Loucy (cell line): Measurements from ENCODE around the gene SUN1.
A peak's percentile ranks its signal among the peaks of the same experiment; 100 is the strongest.

Source experiments
- H2AFZ ChIP-seq: fragments of 200-600 bp; sonication (generic); 2 replicates; pipeline ENCODE4 v1.6.0; 2016; ENCODE audit warnings: antibody characterized with exemption, mild to moderate bottlenecking, low read length, moderate library complexity
- H3F3A ChIP-seq: fragments of 200-600 bp; 2 replicates; pipeline ENCODE4 v1.6.0; 2016; ENCODE audit warnings: antibody characterized with exemption, low read depth, mild to moderate bottlenecking
- H3K27me3 ChIP-seq: fragments of 200-600 bp; sonication (generic); 2 replicates; pipeline ENCODE4 v1.6.1; 2014; ENCODE audit warnings: low read length, mild to moderate bottlenecking; ENCODE audit not compliant: insufficient read depth, poor library complexity, severe bottlenecking
- H3K36me3 ChIP-seq: fragments of 200-600 bp; sonication (generic); 2 replicates; pipeline ENCODE4 v1.6.1; 2016; ENCODE audit warnings: low read length; ENCODE audit not compliant: insufficient read depth
- H3K4me1 ChIP-seq: fragments of 200-600 bp; sonication (generic); 2 replicates; pipeline ENCODE4 v1.5.1; 2014; ENCODE audit warnings: low read length, mild to moderate bottlenecking; ENCODE audit not compliant: insufficient read depth, poor library complexity, severe bottlenecking
- H3K4me2 ChIP-seq: fragments of 200-600 bp; sonication (generic); 2 replicates; pipeline ENCODE4 v1.6.0; 2014; ENCODE audit warnings: antibody characterized with exemption, low read length, low read depth, mild to moderate bottlenecking; ENCODE audit not compliant: poor library complexity, severe bottlenecking
- H3K4me3 ChIP-seq: fragments of 200-600 bp; sonication (generic); 2 replicates; pipeline ENCODE4 v1.5.1; 2014; ENCODE audit warnings: low read length, mild to moderate bottlenecking, mixed read lengths; ENCODE audit not compliant: poor library complexity, severe bottlenecking
- H3K79me2 ChIP-seq: fragments of 200-600 bp; sonication (generic); 2 replicates; pipeline ENCODE4 v1.6.1; 2014; ENCODE audit warnings: low read length; ENCODE audit not compliant: insufficient read depth
- H3K9ac ChIP-seq: fragments of 200-600 bp; sonication (generic); 2 replicates; pipeline ENCODE4 v1.6.0; 2014; ENCODE audit warnings: mild to moderate bottlenecking, low read depth, low read length, moderate library complexity; ENCODE audit not compliant: poor library complexity, severe bottlenecking
- H3K9me2 ChIP-seq: fragments of 200-600 bp; sonication (generic); replicated peaks from 2 replicates; pipeline ENCODE4 v1.6.1; 2016; ENCODE audit warnings: low read depth, low read length, mixed read lengths
- H3K9me3 ChIP-seq: fragments of 200-600 bp; sonication (generic); 2 replicates; pipeline ENCODE4 v1.6.1; 2014; ENCODE audit warnings: mild to moderate bottlenecking, antibody characterized with exemption, low read length, low read depth; ENCODE audit not compliant: insufficient read depth
- H4K20me1 ChIP-seq: fragments of 200-600 bp; sonication (generic); 2 replicates; pipeline ENCODE4 v1.6.0; 2014; ENCODE audit warnings: antibody characterized with exemption, low read length, mild to moderate bottlenecking; ENCODE audit not compliant: insufficient read depth, poor library complexity, severe bottlenecking
- CTCF ChIP-seq: fragments of 200-600 bp; sonication (generic); conservative IDR thresholded peaks from 2 replicates; pipeline ENCODE4 v1.5.1; 2014; ENCODE audit warnings: mild to moderate bottlenecking, antibody characterized with exemption, low read length
- EZH2phosphoT487 ChIP-seq: fragments of 200-600 bp; IDR thresholded peaks from 2 replicates; pipeline ENCODE4 v1.6.1; 2018; ENCODE audit warnings: antibody characterized with exemption, mild to moderate bottlenecking, moderate library complexity, borderline replicate concordance

SUN1 gene

GRCh38 chr7:921071-921461 lies 88.8 kb downstream of the SUN1 start:
- Histone ChIP-seq H3K36me3 (no peaks in the 10 kb centered on the region), H3K9me2 (no peaks in the 10 kb centered on the region), H3K4me1 (peaks cover 40% of the 10 kb centered on the region), H2AFZ (no peak overlapping the region), H3K79me2 (peaks cover 6% of the 10 kb centered on the region; the same call in 1 of the 2 replicates), H3K4me2 (no peak overlapping the region), H3K4me3 (no peak overlapping the region), H3K9ac (peak overlapping the region; percentile 21), H4K20me1 (no peaks in the 10 kb centered on the region), H3K9me3 (no peaks in the 10 kb centered on the region), H3K27me3 (no peaks in the 10 kb centered on the region), H3F3A (no peaks in the 10 kb centered on the region)
- TF ChIP-seq CTCF (no peak), EZH2phosphoT487 (no peak)

- H3F3A ChIP-seq, result no peaks in the 10 kb centered on the region
- peaks cover 6% of the 10 kb centered on the region; the same call in 1 of the 2 replicates for H3K79me2 ChIP-seq
- H3K4me3 ChIP-seq, result peak overlapping the region; percentile 86
- H3K4me1 ChIP-seq, result peaks cover 40% of the 10 kb centered on the region
- peak overlapping the region; percentile 94 for H3K4me2 ChIP-seq
- no peaks in the 10 kb centered on the region for H3K27me3 ChIP-seq
- H3K9me3 ChIP-seq, result no peaks in the 10 kb centered on the region
- peak overlapping the region; percentile 92 for H3K9ac ChIP-seq
- H2AFZ ChIP-seq, result no peak overlapping the region
- H3K9me2 ChIP-seq, result no peaks in the 10 kb centered on the region
- no peaks in the 10 kb centered on the region for H3K36me3 ChIP-seq
- no peaks in the 10 kb centered on the region for H4K20me1 ChIP-seq
- TF ChIP-seq EZH2phosphoT487, result no peak
- TF ChIP-seq CTCF, result no peak
These were observed 89.5 kb downstream of the SUN1 start for GRCh38 chr7:921581-922333.

- H3K9ac ChIP-seq, result peak overlapping the region; percentile 92
- H3K36me3 ChIP-seq, result no peaks in the 10 kb centered on the region
- H3K4me1 ChIP-seq, result peaks cover 40% of the 10 kb centered on the region
- no peaks in the 10 kb centered on the region for H3K27me3 ChIP-seq
- peak overlapping the region; percentile 94 for H3K4me2 ChIP-seq
- H3F3A ChIP-seq, result no peaks in the 10 kb centered on the region
- H2AFZ ChIP-seq, result no peak overlapping the region; the same call in 1 of the 2 replicates
- no peaks in the 10 kb centered on the region for H3K9me3 ChIP-seq
- peak overlapping the region; percentile 86 for H3K4me3 ChIP-seq
- TF ChIP-seq EZH2phosphoT487 (no peak), CTCF (no peak)
- H3K79me2 ChIP-seq, result peaks cover 6% of the 10 kb centered on the region; the same call in 1 of the 2 replicates
- H3K9me2 ChIP-seq, result no peaks in the 10 kb centered on the region
- no peaks in the 10 kb centered on the region for H4K20me1 ChIP-seq
These were observed 90.2 kb downstream of the SUN1 start for GRCh38 chr7:922334-923107.
